ENCODE data around the gene ROBO1. TPM values are rescaled to one million over a fixed set of nuclear protein-coding genes. Genes with fewer than 3 reads are reported as not detected.

ROBO1 gene
- total and polyA plus RNA-seq, 2 of the 8 experiments (the other 6 are each of a cell fraction or from before 2014, with no cell fraction given): 51.4 to 91.0 TPM

DNA sequence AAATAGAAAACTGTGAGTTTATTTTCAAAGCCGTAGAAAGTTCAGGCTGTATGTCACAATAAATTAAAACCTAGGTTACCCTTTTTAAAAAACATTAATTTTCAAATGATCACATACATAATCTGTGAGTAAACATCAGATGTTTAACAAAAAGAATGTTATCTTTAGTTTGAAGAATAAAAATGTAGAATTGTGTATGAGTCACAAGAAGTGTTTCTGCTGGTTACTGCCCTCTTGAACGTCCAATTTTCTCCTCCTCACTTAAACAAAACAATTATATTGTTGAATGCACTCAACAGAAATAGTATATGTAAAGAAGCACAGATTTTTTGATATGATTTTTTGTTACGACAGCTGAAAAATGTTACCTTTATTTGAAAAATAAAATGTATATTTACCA lies 855.1 kb downstream of the ROBO1 start (continued):
- TF ChIP-seq, protein P1, sequence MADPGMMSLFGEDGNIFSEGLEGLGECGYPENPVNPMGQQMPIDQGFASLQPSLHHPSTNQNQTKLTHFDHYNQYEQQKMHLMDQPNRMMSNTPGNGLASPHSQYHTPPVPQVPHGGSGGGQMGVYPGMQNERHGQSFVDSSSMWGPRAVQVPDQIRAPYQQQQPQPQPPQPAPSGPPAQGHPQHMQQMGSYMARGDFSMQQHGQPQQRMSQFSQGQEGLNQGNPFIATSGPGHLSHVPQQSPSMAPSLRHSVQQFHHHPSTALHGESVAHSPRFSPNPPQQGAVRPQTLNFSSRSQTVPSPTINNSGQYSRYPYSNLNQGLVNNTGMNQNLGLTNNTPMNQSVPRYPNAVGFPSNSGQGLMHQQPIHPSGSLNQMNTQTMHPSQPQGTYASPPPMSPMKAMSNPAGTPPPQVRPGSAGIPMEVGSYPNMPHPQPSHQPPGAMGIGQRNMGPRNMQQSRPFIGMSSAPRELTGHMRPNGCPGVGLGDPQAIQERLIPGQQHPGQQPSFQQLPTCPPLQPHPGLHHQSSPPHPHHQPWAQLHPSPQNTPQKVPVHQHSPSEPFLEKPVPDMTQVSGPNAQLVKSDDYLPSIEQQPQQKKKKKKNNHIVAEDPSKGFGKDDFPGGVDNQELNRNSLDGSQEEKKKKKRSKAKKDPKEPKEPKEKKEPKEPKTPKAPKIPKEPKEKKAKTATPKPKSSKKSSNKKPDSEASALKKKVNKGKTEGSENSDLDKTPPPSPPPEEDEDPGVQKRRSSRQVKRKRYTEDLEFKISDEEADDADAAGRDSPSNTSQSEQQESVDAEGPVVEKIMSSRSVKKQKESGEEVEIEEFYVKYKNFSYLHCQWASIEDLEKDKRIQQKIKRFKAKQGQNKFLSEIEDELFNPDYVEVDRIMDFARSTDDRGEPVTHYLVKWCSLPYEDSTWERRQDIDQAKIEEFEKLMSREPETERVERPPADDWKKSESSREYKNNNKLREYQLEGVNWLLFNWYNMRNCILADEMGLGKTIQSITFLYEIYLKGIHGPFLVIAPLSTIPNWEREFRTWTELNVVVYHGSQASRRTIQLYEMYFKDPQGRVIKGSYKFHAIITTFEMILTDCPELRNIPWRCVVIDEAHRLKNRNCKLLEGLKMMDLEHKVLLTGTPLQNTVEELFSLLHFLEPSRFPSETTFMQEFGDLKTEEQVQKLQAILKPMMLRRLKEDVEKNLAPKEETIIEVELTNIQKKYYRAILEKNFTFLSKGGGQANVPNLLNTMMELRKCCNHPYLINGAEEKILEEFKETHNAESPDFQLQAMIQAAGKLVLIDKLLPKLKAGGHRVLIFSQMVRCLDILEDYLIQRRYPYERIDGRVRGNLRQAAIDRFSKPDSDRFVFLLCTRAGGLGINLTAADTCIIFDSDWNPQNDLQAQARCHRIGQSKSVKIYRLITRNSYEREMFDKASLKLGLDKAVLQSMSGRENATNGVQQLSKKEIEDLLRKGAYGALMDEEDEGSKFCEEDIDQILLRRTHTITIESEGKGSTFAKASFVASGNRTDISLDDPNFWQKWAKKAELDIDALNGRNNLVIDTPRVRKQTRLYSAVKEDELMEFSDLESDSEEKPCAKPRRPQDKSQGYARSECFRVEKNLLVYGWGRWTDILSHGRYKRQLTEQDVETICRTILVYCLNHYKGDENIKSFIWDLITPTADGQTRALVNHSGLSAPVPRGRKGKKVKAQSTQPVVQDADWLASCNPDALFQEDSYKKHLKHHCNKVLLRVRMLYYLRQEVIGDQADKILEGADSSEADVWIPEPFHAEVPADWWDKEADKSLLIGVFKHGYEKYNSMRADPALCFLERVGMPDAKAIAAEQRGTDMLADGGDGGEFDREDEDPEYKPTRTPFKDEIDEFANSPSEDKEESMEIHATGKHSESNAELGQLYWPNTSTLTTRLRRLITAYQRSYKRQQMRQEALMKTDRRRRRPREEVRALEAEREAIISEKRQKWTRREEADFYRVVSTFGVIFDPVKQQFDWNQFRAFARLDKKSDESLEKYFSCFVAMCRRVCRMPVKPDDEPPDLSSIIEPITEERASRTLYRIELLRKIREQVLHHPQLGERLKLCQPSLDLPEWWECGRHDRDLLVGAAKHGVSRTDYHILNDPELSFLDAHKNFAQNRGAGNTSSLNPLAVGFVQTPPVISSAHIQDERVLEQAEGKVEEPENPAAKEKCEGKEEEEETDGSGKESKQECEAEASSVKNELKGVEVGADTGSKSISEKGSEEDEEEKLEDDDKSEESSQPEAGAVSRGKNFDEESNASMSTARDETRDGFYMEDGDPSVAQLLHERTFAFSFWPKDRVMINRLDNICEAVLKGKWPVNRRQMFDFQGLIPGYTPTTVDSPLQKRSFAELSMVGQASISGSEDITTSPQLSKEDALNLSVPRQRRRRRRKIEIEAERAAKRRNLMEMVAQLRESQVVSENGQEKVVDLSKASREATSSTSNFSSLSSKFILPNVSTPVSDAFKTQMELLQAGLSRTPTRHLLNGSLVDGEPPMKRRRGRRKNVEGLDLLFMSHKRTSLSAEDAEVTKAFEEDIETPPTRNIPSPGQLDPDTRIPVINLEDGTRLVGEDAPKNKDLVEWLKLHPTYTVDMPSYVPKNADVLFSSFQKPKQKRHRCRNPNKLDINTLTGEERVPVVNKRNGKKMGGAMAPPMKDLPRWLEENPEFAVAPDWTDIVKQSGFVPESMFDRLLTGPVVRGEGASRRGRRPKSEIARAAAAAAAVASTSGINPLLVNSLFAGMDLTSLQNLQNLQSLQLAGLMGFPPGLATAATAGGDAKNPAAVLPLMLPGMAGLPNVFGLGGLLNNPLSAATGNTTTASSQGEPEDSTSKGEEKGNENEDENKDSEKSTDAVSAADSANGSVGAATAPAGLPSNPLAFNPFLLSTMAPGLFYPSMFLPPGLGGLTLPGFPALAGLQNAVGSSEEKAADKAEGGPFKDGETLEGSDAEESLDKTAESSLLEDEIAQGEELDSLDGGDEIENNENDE (IDR thresholded peaks at IDR 0.05; ENCODE audit: insufficient replicate concordance, low read length): no peak
- TF ChIP-seq TEAD4 (IDR thresholded peaks at IDR 0.05; ENCODE audit: low read depth, low read length): no peak
- no peak for TF ChIP-seq FOSL1 (IDR thresholded peaks at IDR 0.05; ENCODE audit: insufficient read depth, low read depth, low read length)
